DND-41 (cell line): ENCODE data around the gene OR6B2.
A peak's percentile ranks its signal among the peaks of the same experiment; 100 is the strongest.

Experiments used
- ATAC-seq: fragments of 200-7000 bp; cut with Tn5 transposase; 3 replicates; pipeline ENCODE4 v1.9.1; 2021; ENCODE audit warnings: low read depth; ENCODE audit not compliant: insufficient read depth
- DNase-seq: peaks from one replicate; pipeline ENCODE4 v3.0.0-alpha.2; 2020
- H2AFZ ChIP-seq: 2 replicates; pipeline ENCODE4 v1.6.0; 2012; ENCODE audit warnings: low read depth, low read length
- H3K27ac ChIP-seq: 2 replicates; pipeline ENCODE4 v1.5.1; 2012; ENCODE audit warnings: low read length, inconsistent platforms
- H3K27me3 ChIP-seq: fragments of 200-600 bp; sonication (generic); 2 replicates; pipeline ENCODE4 v1.6.0; 2012; ENCODE audit warnings: low read length, mild to moderate bottlenecking, inconsistent platforms; ENCODE audit not compliant: insufficient read depth, poor library complexity
- H3K36me3 ChIP-seq: 2 replicates; pipeline ENCODE4 v1.5.1; 2012; ENCODE audit warnings: low read length, inconsistent platforms; ENCODE audit not compliant: insufficient read depth
- H3K4me1 ChIP-seq: 2 replicates; pipeline ENCODE4 v1.5.1; 2012; ENCODE audit warnings: mild to moderate bottlenecking, low read length; ENCODE audit not compliant: insufficient read depth
- H3K4me2 ChIP-seq: 2 replicates; pipeline ENCODE4 v1.6.0; 2012; ENCODE audit warnings: mild to moderate bottlenecking, moderate library complexity, low read length, inconsistent platforms; ENCODE audit not compliant: insufficient read depth
- H3K4me3 ChIP-seq, 2 experiments: fragments of 200-600 bp in 1 of 2; shearing (Covaris generic) in 1 of 2; 2 replicates each; pipeline ENCODE4 v1.5.1; 2012 to 2016; ENCODE audit warnings: inconsistent platforms in 2 of 2, low read length in 2 of 2, mild to moderate bottlenecking in 2 of 2, low read depth in 1 of 2, moderate library complexity in 1 of 2
- H3K79me2 ChIP-seq: 2 replicates; pipeline ENCODE4 v1.6.0; 2012; ENCODE audit warnings: low read length, inconsistent platforms; ENCODE audit not compliant: insufficient read depth
- H3K9ac ChIP-seq: 2 replicates; pipeline ENCODE4 v1.6.0; 2012; ENCODE audit warnings: low read depth, mild to moderate bottlenecking, inconsistent platforms, low read length, moderate library complexity
- H3K9me3 ChIP-seq: 2 replicates; pipeline ENCODE4 v1.5.1; 2012; ENCODE audit warnings: low read length, moderate library complexity, mild to moderate bottlenecking, inconsistent platforms; ENCODE audit not compliant: insufficient read depth, severe bottlenecking
- H4K20me1 ChIP-seq: 2 replicates; pipeline ENCODE4 v1.6.0; 2012; ENCODE audit warnings: low read length; ENCODE audit not compliant: insufficient read depth
- CTCF ChIP-seq: IDR thresholded peaks from 2 replicates; pipeline ENCODE4 v1.5.1; 2012; ENCODE audit warnings: borderline replicate concordance, low read length, moderate library complexity, mild to moderate bottlenecking; ENCODE audit not compliant: poor library complexity, severe bottlenecking; ENCODE audit errors: extremely low read depth
- EZH2 ChIP-seq: IDR thresholded peaks from 3 replicates; pipeline ENCODE4 v1.6.1; 2012; ENCODE audit warnings: borderline replicate concordance, low read depth, mild to moderate bottlenecking, moderate library complexity, low read length, inconsistent platforms; ENCODE audit not compliant: severe bottlenecking

The OR6B2 gene

GRCh38 chr2:240066489-240066888 is 36.3 kb upstream of the OR6B2 start:
- ATAC-seq (no peak), DNase-seq (no peak)
- H2AFZ ChIP-seq = no peak overlapping the region
- no peak for TF ChIP-seq CTCF
- no peak for TF ChIP-seq EZH2
- no peak overlapping the region for H3K4me2 ChIP-seq
- no peaks in the 10 kb centered on the region for H3K36me3 ChIP-seq
- H3K27me3 ChIP-seq = peaks cover 11% of the 10 kb centered on the region
- no peaks in the 10 kb centered on the region for H4K20me1 ChIP-seq
- H3K27ac ChIP-seq = no peak overlapping the region
- H3K4me3 ChIP-seq = no peak overlapping the region
- H3K9me3 ChIP-seq = no peaks in the 10 kb centered on the region
- H3K79me2 ChIP-seq = no peaks in the 10 kb centered on the region
- H3K4me1 ChIP-seq = no peaks in the 10 kb centered on the region
- H3K9ac ChIP-seq = no peak overlapping the region

- ATAC-seq = no peak
- no peak overlapping the region for H3K4me3 ChIP-seq
- TF ChIP-seq EZH2 (no peak), CTCF (no peak)
- no peaks in the 10 kb centered on the region for H3K9me3 ChIP-seq
- DNase-seq = no peak
- no peak overlapping the region for H2AFZ ChIP-seq
- H3K4me1 ChIP-seq = no peaks in the 10 kb centered on the region
- H3K27ac ChIP-seq = no peak overlapping the region
- H3K27me3 ChIP-seq = peaks cover 9% of the 10 kb centered on the region
- no peaks in the 10 kb centered on the region for H4K20me1 ChIP-seq
- no peaks in the 10 kb centered on the region for H3K36me3 ChIP-seq
- H3K9ac ChIP-seq = no peak overlapping the region
- no peaks in the 10 kb centered on the region for H3K79me2 ChIP-seq
- no peak overlapping the region for H3K4me2 ChIP-seq
Observed at GRCh38 chr2:240064898-240065297, 34.7 kb upstream of the OR6B2 start.

GRCh38 chr2:240060977-240061591 is 30.9 kb upstream of the OR6B2 start:
- H3K4me3 ChIP-seq = no peak overlapping the region
- H4K20me1 ChIP-seq = peaks cover 3% of the 10 kb centered on the region; the same call in 1 of the 2 replicates
- H3K4me2 ChIP-seq = no peak overlapping the region
- H3K9ac ChIP-seq = no peak overlapping the region
- no peaks in the 10 kb centered on the region for H3K36me3 ChIP-seq
- H2AFZ ChIP-seq = no peak overlapping the region
- peak; percentile 72 for TF ChIP-seq CTCF
- no peak for TF ChIP-seq EZH2
- peak; percentile 89 for ATAC-seq
- no peaks in the 10 kb centered on the region for H3K4me1 ChIP-seq
- no peaks in the 10 kb centered on the region for H3K79me2 ChIP-seq
- peaks cover under 1% of the 10 kb centered on the region for H3K27me3 ChIP-seq
- no peak overlapping the region for H3K27ac ChIP-seq
- DNase-seq = peak; percentile 55
- H3K9me3 ChIP-seq = no peaks in the 10 kb centered on the region

- no peak for TF ChIP-seq CTCF
- no peak for TF ChIP-seq EZH2
- Histone ChIP-seq H3K4me3 (no peak overlapping the region), H4K20me1 (peaks cover 3% of the 10 kb centered on the region; the same call in 1 of the 2 replicates), H3K9ac (no peak overlapping the region), H3K4me2 (no peak overlapping the region), H2AFZ (no peak overlapping the region), H3K27me3 (peaks cover 17% of the 10 kb centered on the region), H3K36me3 (no peaks in the 10 kb centered on the region), H3K9me3 (no peaks in the 10 kb centered on the region), H3K79me2 (no peaks in the 10 kb centered on the region), H3K4me1 (no peaks in the 10 kb centered on the region), H3K27ac (no peak overlapping the region)
- ATAC-seq (no peak), DNase-seq (no peak)
Observed at GRCh38 chr2:240056678-240057077, 26.4 kb upstream of the OR6B2 start.
